GM15510 (cell line): ENCODE measurements around the gene C1orf21.

Experiments
- POLR2A ChIP-seq: IDR thresholded peaks from 3 replicates; pipeline ENCODE4 v1.6.1; 2011; ENCODE audit warnings: borderline replicate concordance; ENCODE audit not compliant: insufficient read length; ENCODE audit errors: extremely low read depth

The C1orf21 gene

DNA sequence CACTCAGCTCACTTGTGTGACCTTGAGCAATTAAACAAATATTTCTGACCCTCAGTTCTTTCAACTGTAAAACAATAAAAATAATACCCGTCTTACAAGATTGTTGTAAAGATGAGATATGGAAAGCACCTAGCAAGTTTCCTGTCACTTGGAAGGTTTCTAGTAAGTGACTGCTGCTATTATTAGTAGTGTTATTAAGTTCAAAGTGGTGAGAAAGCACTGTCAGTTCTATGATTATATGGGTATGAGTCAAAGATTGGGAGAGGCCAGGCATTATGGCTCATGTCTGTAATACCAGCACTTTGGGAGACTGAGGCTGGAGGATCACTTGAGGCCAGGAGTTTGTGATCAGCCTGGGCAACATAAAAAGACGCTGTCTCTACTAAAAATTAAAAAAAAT lies 145.4 kb downstream of the C1orf21 start:
- TF ChIP-seq POLR2A: no peak

DNA sequence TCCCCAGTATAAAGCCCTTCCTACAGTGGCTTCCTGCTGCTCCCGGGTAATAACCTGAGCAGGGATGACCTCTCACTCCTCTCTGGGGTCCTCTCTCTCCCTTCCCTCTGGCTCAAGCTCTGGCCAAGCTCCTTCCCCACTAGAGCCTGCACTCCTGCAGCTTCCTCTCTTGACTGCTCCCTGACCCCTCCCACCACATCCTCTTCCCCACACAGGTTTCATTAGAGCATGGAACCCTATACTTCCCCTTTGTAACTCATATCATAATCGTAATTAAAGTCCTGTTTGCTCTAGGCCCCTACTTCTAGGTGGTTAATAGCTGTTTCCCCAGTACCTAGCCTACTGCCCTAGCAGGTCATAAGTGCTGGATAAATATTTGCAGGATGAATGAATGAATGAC lies 146.2 kb downstream of the C1orf21 start:
- no peak for TF ChIP-seq POLR2A

DNA sequence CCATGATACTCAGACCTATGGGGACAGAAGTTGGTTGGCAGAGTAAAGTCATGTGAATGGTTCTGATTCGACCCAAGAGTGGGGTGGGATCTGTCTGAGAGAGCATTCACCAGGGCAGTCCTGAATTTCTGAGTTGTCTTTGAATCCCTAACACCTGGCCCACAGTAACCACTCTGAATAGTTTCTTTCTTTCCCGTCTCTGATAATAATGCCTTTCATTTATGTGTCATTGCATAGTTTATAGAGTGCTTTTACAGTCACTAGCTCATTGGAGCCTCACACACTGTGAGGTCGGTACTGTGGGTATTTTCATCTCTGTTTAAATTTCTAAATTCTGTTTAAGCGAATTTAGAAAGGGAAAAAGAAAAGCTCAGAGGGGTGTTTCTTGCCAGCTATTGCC lies 147.1 kb downstream of the C1orf21 start:
- no peak for TF ChIP-seq POLR2A

DNA sequence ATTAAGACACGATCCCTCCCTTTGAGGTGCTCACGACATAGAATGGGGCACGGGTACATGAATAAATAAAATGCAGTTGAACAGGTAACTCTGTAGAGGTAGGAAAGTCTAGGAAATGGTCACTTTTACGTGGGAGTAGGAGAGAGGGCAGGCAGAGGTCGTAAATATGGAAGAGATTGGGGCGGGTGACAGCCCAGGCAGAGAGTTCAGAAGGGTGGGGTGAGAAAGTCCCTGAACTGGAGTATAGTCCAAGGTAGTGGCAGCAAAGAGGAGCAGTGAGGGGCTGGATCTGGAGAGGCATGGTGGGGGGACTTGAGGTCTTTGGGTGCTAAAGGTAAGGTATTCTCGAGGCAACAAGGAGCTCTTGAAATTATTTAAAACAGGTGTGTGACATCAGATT lies 147.9 kb downstream of the C1orf21 start:
- TF ChIP-seq POLR2A: no peak

DNA sequence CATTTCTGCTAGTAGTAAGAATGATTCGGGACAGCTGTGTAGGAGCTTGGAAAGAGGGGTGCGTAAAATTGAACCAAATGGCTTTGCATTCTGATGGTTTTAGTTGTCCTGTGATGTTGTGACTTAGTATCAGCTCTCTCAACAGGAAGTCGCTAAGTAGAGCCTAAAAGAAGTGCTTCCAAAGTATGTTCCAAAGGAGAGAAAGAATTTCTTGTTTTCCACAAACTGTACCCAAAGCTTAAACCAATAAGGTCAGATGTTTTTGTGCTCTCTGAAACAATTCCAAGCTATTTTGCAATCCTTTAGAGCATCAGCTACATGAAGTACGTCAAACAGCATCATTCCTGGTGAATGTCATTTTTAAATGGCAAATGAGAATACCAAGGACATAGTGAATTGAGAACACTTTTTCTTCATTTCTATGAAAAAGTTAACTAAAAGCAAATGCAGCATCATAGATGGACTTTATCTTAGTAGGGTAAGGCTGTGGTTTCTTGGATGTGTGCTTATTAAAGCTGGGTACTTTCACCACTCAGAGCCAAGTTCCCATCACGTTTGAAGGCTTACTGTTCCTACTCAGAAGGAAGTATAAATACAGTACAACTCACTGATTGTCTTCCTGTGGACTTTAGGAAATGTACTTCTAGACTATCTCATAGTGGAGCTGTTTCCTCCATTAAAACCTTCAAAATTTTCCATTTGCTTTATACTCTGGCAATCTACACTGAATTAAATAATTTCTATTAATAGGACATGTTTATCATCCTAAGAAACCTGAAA lies 148.6 kb downstream of the C1orf21 start:
- TF ChIP-seq POLR2A: no peak

DNA sequence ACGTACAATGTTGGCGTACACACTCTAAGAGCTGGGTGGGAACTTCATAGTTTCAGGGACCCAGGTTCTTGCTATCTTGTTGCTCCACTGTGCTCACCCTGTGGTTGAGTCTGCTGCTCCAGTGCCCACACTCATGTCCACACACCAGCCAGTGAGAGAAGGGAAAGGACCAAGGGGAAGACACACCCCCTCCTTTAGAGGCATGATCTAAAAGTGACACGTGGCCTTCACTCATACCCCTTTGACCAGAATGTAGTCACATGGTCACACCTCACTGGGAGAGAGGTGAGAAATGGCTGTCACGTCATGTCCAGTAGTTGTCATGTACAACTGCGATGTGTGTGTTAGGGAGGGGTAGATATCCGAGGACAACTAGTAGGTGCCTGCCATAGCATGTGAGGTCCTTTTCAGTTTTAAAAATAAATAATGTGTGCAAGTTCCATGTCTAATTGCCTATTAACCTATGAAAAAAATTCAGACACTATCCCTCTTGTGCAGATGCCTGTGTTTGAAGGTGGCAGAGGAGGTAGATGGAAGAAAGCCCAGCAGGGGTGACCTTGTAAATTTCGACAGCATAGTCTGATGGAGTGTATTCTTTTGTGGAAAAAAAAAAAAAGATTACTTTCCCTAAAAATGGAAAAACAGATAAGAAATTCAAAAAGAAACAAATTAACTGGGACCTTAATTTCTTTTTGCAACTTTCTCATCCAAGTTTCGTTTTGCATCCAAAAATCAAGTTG lies 149.6 kb downstream of the C1orf21 start:
- TF ChIP-seq POLR2A: no peak

DNA sequence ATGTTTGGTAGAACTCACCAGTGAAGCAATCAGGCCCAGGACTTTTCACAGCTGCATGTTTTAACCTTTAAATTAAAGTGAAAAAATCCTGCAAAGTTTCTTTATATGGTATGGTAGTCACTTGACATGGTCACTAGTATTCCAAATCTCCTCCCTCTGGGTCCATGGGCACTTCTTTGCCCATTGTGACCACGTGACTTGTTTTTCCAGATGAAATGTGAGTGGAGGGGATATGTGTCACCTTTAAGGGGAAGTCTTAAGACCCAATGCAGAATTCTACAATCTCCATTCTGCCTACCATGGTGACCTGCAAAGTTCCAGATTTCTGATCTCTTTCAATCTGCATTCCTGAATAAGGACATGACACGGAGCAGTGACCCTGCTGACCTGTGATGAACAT lies 152.8 kb downstream of the C1orf21 start:
- TF ChIP-seq POLR2A: no peak

DNA sequence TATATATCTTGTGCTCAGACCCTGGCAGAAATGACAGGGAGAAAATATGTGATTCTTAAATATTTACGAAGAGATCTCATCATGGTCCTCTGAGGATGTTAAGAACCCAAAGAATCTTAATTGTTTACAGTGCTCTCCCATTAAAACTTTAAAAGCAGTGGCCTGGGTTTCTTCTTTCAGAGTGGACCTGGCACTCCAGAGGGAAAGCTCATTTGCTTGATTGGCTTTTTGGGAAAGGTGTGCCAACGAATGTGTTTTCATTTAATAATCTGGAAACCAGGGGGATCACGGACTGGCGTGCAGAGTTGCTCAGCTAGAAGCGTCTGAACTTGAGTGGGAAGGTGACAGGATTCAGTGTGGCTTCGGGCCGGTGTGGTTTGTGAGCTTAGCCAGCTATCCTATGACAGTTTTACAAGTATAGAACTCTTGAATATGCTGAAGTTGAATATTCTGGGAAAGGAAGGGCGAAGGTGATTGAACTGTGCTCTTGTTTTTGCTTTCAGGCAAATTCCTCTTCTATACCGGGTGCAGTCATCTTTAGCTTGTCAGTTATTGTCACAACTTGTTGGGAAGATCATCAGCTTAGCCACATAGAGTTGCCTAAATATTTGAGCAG lies 154.8 kb downstream of the C1orf21 start:
- no peak for TF ChIP-seq POLR2A

DNA sequence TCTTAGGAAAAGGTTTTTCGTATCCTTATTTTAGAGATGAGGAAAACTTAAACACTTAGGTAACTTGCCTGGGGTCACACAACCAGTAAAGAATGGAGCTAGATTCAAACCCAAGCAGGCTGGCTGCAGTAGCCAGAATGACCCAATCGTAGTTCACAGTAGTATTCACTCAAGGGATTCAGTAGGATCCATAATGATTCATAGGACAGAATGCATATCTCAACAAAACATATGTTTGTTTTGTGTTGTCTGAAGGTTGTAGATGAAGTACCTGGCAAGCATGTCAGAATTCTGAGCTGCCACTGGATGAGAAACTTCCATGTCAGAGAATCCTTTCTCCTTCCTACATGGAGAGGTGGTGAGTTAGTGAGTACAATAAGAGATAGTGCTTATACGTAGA lies 155.5 kb downstream of the C1orf21 start:
- no peak for TF ChIP-seq POLR2A

DNA sequence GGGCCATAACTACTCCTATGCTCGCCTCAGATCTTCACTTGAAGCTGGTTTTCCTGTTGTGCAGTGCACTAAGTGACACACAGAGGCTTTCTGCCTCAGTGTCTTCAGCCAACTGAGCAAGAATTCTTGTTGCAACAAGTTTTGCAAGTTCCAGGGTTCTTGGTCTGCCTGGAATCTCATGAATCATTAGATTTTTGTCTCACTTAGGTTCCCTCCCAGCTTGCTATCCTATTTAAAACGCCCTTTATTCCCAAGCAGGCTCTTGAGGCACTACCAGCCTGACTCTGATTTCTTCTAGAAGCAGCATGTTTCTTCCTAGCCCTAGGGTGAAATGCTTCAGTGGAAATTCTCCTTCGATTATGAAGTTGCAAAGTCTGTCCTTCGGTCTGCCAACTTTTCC lies 158.8 kb downstream of the C1orf21 start:
- no peak for TF ChIP-seq POLR2A

DNA sequence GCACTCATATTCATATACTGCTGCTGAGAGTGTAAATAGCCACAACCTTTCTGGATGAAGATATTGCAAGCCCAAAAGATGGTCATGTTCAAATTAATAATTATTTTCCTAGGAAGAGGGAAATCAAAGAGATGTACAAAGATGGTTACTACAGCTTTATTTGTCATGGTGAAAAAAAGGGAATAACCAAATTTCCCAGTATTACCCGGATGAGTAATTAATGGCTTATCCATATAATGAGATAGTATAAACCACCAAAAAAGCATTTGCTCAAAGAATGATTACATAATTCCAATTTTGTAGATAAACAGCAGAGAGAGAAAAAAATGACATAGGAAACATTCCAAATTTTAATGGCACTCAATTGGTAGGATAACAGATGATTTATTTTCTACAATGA lies 165.6 kb downstream of the C1orf21 start:
- TF ChIP-seq POLR2A: no peak

DNA sequence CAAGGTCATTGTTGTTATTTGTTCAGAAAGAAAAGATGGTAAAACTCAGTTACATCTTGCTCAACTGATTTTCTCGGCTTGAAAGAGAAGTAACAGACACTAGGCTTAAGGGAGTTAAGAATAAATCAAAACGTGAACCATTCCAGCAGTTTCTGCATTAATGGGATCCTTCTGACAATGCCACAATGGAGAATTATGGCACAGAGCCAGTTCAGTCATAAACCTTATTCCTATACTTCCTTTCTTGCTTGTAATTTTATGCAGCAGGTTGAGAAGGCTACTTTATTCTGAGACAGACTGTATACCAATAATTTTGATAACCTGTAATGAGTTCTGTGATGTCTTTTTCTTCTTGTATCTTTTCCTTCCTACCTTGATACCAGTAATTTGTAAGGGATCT lies 167.0 kb downstream of the C1orf21 start:
- no peak for TF ChIP-seq POLR2A

DNA sequence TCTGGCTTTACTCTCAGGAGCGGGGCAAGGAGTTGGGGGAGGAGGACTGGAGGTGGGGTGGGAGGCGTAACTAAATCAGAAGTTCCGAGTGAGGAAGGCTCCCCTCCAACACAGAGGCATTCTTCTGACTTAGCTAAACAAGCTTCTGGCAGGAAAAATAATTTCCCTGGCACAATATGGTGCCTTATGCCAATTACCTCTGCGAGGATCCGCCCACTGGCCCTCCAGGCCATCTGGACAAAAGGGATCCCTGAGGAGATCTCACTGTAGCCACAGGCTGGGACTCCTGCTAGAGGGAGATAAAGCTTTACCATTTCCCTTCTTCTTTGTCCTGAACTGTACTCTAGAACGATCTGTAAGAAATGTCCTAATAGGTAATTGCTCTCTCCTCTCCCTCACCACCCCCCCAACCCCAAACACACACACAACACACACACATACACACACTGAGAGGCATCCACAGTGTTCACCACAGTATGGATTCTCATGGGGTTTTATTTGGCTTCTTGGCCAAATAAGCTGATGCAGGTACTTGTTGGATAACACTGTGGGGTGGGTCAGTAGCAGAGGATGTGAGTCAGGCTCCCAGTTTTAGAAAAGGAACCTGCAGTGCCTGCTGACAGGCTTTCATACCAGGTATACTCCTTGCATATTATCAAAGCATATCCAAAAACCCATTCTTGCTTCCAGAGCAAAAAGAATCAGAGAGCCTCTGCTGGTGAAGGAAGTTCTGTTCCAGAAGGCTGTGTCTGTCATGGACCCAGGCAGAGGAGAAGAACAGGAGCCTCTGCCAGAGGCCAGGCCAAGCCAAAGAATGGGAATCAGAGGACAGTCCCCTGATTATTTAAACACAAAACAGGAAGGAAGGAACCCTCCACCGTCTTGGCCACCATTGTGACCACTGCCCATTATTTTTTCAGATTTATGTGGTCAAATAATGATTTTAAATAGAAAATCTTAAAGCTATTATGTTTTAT lies 169.1 kb downstream of the C1orf21 start:
- no peak for TF ChIP-seq POLR2A

DNA sequence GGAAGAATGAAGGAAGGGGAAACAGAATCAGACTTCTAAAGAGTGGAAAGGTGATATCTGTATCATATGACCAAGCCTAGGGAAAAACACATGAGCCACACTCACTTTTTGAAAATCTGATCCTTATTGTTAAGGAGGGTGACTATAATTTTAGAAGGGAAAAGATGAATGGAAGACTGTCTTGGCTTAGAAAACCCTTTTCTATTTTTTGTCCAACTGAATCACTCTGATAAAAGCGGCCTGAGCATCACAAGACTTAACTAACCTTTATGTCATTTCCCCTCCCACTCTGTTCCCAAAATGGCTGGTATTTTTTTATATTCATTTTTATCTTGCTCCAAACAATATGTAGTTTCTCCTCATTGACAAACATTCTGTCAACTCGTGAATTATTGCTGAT lies 169.8 kb downstream of the C1orf21 start:
- TF ChIP-seq POLR2A: no peak
